ENCODE results near the gene NUP42.
"Not testable (repeated sequence)": the region's sequence is repeated elsewhere in the genome, so short reads cannot be mapped to it uniquely, and the experiment has no call there.

Gene NUP42

DNA sequence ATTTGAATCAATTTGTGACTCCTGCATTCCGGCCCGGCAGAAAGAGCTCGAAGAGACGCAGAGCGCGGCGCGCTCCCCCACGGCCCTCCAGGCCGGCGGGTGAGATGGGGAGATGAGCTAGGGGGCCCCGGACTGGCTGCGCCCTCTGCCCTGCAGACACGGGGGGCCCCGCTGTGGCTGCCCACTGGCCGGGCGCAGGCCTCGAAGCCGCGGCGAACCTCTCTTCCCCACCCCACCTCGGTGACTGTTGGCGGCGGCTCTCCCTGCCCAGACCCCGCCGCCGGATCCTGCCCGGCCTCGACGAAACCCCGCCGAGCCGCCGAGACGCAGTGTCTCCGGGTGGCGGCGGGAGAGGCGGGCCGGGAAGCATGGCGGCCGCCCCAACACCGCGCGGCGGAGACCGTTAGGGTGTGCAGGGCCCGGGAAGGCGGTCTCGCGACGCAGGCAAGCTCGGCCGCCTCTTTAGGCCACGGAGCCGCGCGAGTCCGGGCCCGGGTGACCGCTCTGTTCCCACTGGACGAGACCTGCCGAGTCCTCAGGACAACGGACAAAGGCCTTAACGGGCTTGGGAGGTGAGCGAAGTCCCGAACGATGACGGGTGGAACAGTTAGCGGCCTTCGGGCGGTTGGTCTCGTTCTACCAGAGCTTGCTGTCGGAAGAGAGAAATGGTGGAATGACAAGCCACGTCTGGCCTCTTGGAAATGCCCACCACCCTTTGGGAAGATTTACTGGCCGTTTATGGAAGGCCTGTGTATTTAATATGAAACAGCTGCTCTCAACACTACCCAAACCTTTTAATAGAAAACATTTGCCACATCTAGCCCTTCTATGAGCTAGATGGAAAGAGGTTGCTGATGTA lies 24.3 kb downstream of the NUP42 start:
- no peak for DNase-seq

- no peak for DNase-seq
Observed at GRCh38 chr7:23207021-23207420, 25.2 kb downstream of the NUP42 start.

DNA sequence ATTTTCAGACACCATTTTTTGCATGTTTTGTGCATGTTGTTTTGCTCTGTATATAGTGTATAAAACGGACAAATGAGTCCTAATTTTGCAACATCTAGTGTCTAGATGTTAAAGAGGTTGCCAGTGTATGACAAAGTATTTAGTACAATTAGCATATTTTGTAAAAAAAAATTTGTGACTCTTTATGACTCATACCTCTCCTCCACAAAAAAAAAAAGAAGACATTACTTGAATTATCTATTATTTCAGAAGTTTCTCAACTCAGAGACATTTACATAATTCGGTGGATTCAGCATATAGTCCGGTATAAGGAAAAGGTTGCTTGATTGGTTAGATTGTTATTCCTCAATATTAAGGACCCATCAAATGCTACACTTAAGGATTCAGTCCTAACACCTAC lies 26.0 kb downstream of the NUP42 start:
- no peak for DNase-seq

GRCh38 chr7:23208316-23208715 lies 26.5 kb downstream of the NUP42 start:
- DNase-seq: no peak

DNA sequence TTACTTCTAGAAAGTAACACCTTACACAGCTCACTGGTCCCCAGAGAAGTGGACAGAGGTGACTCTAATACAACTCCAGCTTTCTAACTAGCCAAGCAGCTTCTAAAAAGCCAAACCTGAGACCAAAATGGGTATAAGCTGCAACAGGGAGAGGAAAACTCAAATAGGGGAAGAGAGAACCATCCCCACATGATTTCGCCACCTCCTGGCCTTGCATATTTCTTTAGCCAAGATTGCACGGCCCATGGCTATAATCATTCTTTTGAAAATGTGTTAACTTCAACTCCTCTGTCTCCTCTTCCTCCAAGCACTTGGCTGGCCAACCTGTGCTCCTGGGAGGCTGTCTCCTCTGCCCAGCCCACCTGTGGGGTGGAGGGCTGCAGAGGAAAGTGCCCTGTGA lies 28.7 kb downstream of the NUP42 start:
- DNase-seq: no peak

GRCh38 chr7:23211589-23211988 lies 29.7 kb downstream of the NUP42 start:
- no peak for DNase-seq

DNA sequence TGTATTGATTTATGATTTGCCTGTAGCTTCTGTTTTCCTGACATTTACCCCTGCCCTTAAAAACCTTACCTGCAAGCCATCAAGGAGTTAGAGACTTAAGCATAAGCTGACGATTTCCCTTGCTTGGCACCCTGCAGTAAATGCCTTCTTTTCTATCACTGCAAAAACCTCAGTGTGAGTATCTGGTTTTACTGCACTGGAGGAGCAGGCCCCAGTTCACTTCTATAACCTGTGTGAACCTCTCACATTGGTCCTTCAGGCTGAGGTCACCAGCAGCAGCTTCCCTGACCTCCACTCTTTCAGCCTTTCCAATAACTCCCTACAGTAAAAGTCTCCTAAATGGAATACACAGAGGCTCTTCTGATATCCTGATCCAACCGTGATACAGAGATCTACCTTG lies 30.5 kb downstream of the NUP42 start:
- DNase-seq: no peak

GRCh38 chr7:23212841-23213240 lies 31.0 kb downstream of the NUP42 start:
- no peak for DNase-seq

DNA sequence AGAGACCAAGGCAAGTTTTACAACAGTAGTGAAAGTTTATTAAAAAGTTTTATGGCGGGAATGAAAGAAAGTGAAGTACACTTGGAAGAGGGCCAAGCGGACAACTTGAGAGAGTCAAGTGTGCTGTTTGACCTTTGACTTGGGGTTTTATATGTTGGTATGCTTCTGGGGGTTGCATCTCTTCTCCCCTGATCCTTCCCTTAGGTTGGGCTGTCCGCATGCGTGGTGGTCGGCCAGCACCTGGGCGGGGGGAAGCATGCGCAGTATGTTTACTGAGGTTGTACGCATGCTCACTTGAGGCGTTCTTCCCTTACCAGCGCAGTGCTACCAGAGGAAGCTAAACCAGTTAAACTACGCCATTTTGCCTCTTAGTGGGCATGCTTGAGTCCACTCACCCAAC lies 31.9 kb downstream of the NUP42 start:
- DNase-seq: no peak

GRCh38 chr7:23214423-23214822 lies 32.6 kb downstream of the NUP42 start:
- no peak for DNase-seq

DNA sequence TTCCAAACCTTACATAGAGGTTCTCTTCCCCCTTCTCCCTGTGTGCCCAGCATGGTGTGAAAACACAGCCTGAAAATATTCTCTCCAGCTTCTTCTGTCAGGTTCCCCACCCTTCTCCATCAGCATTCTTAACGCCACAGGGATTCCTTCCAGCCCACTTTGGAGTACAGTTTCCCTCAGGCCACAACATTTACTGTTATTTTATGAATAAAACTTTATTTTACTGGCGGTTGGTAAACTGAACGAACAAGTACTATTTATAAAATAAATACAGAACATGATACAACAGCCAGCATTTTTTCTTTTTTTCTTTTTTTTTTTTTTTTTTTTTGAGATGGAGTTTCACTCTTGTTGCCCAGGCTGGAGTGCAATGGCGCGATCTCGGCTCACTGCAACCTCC lies 33.1 kb downstream of the NUP42 start:
- DNase-seq: no peak

GRCh38 chr7:23216021-23216420 lies 34.2 kb downstream of the NUP42 start:
- no peak for DNase-seq

DNA sequence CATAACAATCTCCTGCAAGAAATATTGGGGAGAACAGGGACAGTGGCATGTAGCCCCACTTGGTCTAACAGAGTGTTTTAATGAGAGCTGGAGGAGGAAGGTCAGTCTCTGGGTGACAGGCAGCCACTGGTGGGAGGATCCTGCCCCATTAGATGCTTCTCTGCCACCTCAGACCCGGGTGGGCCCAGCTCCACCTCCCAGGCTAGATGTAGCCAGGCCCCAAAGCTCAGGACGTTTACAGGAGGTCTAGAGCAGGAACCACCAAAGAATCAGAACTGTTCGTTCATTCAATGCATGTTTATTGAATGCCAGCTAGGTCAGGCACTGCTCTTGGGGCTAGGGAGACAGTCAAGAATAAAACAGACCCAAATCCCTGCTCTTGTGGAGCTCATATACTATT lies 36.3 kb downstream of the NUP42 start:
- no peak for DNase-seq

DNA sequence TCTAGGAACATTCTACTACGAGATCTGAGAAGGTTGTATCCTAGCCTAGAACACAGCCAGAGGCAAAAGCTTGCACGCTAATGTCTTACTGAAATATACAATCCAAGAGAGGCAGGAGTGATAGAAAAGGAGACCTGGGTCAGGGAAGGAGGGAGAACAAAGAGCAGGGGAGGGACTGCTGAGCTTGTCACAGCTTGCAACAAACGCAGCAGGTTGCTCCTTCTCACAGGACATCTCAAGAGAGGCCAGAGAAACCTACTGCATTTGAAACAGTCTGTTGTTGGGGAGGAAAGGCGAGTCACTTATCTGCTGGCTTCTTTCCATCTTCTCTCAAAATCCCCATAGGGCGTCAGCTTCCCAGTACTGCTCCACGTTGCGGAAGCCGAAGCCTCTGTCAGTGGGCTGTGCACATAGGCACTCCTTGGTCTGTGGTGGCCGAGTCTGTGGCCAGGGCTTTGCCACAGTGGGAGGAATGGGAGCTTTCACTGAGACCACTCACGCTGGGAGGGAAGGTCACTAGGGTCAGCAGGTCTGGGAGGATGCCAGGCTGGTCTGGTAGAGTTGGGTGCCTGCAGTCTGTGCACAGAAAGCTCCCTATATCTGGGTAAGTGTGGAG lies 39.0 kb downstream of the NUP42 start:
- DNase-seq: no peak

GRCh38 chr7:23222439-23223030 lies 40.7 kb downstream of the NUP42 start:
- no peak for DNase-seq

GRCh38 chr7:23224364-23224763 lies 42.5 kb downstream of the NUP42 start:
- not testable (repeated sequence) for DNase-seq

DNA sequence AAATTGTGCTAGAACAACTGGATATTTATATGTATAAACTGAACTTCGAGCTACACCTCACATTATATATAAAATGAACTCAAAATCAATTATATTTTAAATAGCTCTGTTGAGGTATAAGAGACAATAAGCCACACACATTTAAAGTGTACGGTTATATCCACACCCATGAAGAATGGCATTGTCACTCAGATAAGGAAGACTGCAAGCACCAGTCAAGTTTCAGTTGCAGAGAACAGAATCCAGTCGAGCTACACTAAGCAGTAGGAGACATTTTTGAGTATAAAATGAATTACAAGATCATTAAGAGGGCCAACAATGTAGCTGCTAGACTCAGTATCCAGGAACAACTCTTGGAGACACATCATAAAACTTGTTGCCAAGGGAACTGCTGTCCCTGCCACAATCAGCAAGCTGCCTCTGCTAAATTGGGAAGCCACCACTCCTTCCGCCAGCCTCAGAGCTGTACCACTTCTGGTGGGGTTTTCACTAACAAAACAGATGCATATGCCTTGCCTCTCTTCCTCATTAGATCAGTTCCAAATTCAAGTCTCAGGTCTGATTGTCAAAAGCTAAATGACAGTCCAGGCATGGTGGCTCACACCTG lies 45.1 kb downstream of the NUP42 start:
- DNase-seq: no peak

DNA sequence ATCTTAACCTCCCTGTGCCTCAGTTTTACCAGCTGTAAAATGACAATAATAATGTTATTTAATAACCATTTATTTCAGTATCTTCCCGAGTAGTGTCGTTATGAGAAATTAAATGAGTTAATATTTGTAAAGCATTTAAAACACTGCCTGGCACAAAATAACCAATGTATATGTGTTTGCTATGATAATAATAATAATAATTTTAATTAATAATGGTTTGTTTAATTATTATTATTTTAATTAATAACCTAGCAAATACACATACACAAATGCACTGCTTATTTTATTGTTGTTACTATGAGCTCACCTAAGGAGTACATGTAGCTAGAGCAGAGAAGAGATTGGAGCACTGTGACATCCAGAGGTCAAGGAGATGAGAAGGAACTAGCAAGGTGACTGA lies 46.6 kb downstream of the NUP42 start:
- DNase-seq: no peak

- no peak for DNase-seq
Observed at GRCh38 chr7:23230641-23231101, 48.8 kb downstream of the NUP42 start.

GRCh38 chr7:23232966-23233365 lies 51.1 kb downstream of the NUP42 start:
- DNase-seq: no peak

GRCh38 chr7:23234569-23235296 lies 52.9 kb downstream of the NUP42 start:
- no peak for DNase-seq

- no peak for DNase-seq
Observed at GRCh38 chr7:23235813-23236221, 54.0 kb downstream of the NUP42 start.

- DNase-seq: no peak
Observed at GRCh38 chr7:23237000-23237399, 55.2 kb downstream of the NUP42 start.
